AG04450 (cell line): ENCODE results near the gene ZRANB3. TPM values are rescaled to one million over a fixed set of nuclear protein-coding genes. Genes with fewer than 3 reads are reported as not detected.

Source experiments
- CTCF ChIA-PET: fragments of 300-600, 350-600 bp; formaldehyde crosslinking; extraction: SDS; loops from one replicate; lab custom pipeline; 2022; ENCODE audit warnings: antibody characterized with exemption, inconsistent platforms; lab: Charles Lee
- POLR2A ChIA-PET: fragments of 350-600 bp; formaldehyde crosslinking; extraction: SDS; loops from one replicate; lab custom pipeline; 2021; ENCODE audit warnings: antibody characterized with exemption, inconsistent platforms; lab: Yijun Ruan, JAX
- DNase-seq: peaks from one replicate; pipeline ENCODE4 v3.0.0-alpha.2; 2011; ENCODE audit warnings: low read depth, low spot score
- H3K27ac ChIP-seq: one replicate; pipeline ENCODE4 v1.5.1; 2012; ENCODE audit warnings: low read depth, low read length, control low read depth
- H3K27me3 ChIP-seq: one replicate; pipeline ENCODE4 v1.6.0; 2012; ENCODE audit warnings: low read length; ENCODE audit not compliant: control insufficient read depth, insufficient read depth
- H3K4me3 ChIP-seq: 2 replicates; pipeline ENCODE4 v1.5.1; 2011; ENCODE audit warnings: mild to moderate bottlenecking, low read depth, low read length, control low read depth
- H3K9me3 ChIP-seq: 2 replicates; pipeline ENCODE4 v1.5.1; 2012; ENCODE audit warnings: low read length; ENCODE audit not compliant: control insufficient read depth, insufficient read depth
- CTCF ChIP-seq: IDR thresholded peaks from 2 replicates; pipeline ENCODE4 v1.5.1; 2011; ENCODE audit warnings: low read depth, low read length, control low read depth, inconsistent platforms
- polyA plus RNA-seq: library from polyadenylated mRNA; depleted of rRNA; stranded (reverse); fragments of >200 nt; gene quantifications from 2 replicates; pipeline ENCODE4 v1.2.3, GENCODE V29; 2011

ZRANB3 gene
- polyA plus RNA-seq, 1 experiment: 4.0 TPM

DNA sequence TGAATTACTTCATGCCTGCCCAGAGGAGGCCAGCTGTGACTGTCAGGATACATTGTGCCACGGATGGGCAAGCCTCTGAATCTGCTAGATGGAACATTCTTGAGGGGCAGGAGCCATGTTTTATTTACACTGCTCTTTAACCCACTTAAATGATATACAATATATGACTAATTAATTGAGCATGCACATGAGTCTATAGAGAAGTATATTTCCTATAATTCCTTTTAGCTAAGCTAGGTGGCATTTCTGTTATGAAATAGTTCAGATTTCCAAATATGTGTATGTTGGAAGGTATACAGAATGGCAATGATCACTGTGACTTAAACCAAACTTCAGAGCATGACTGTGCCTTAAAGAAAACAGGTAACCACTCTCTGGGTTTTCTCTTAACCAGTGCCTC is 347.2 kb downstream of the ZRANB3 start:
- TF ChIP-seq CTCF: no peak
- H3K27ac ChIP-seq: no peak overlapping the region
- no peak for DNase-seq
- ChIA-PET CTCF (interaction anchor here (0.6 kb wide), 1 partner anchor 41 kb away, joined by 3 read pairs; no protein-coding TSS in a partner anchor), POLR2A (interaction anchor here (0.7 kb wide), 1 partner anchor 13 kb away, joined by 4 read pairs; no protein-coding TSS in a partner anchor)
- no peaks in the 10 kb centered on the region for H3K9me3 ChIP-seq
- H3K4me3 ChIP-seq: no peak overlapping the region
- H3K27me3 ChIP-seq: no peaks in the 10 kb centered on the region

DNA sequence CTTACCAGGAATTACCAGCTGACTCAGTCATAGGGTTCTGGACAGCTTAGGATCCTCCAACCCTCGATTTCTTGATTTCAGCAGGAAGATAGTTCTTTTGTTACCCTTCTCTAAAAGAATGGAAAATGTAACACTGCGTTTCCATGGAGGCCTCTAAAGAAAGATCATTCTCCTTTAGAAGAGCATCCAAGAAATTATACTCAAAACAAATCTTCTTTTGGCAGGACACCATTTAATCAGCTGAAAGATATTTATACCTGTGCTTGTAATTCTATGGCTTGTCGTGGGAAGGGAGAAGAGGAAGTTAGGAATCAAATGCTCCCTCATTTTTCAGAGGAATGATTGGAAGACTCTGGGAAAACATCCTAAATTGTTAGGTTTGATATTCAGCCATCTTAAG is 348.4 kb downstream of the ZRANB3 start:
- ChIA-PET CTCF (interaction anchor here (0.6 kb wide), 1 partner anchor 354 kb away, joined by 3 read pairs; no protein-coding TSS in a partner anchor), POLR2A (no interaction called here)
- TF ChIP-seq CTCF: no peak

GRCh38 chr2:135182190-135182589 is 348.8 kb downstream of the ZRANB3 start:
- no peaks in the 10 kb centered on the region for H3K9me3 ChIP-seq
- no peak for TF ChIP-seq CTCF
- H3K27ac ChIP-seq: no peak overlapping the region
- ChIA-PET CTCF (interaction anchor here (0.6 kb wide), 1 partner anchor 355 kb away, joined by 3 read pairs; no protein-coding TSS in a partner anchor), POLR2A (no interaction called here)
- H3K4me3 ChIP-seq: no peak overlapping the region
- no peak for DNase-seq
- no peaks in the 10 kb centered on the region for H3K27me3 ChIP-seq

More for the DNA sequence above, 348.4 kb downstream of the ZRANB3 start:
- Histone ChIP-seq H3K27ac (no peak overlapping the region), H3K9me3 (no peaks in the 10 kb centered on the region), H3K27me3 (no peaks in the 10 kb centered on the region), H3K4me3 (no peak overlapping the region)
- DNase-seq: no peak

- POLR2A ChIA-PET: no interaction called here
These were observed 351.3 kb downstream of the ZRANB3 start for GRCh38 chr2:135179689-135180088.

More at GRCh38 chr2:135179689-135180088, 351.3 kb downstream of the ZRANB3 start:
- no peaks in the 10 kb centered on the region for H3K27me3 ChIP-seq
- H3K9me3 ChIP-seq: no peaks in the 10 kb centered on the region
- H3K27ac ChIP-seq: no peak overlapping the region
- no peak for TF ChIP-seq CTCF
- H3K4me3 ChIP-seq: no peak overlapping the region
- CTCF ChIA-PET: interaction anchor here (1.4 kb wide), 1 partner anchor 176 kb away, joined by 5 read pairs; no protein-coding TSS in a partner anchor
- DNase-seq: no peak
